GM12891 (cell line): ENCODE data around the gene CARS1.
A peak's percentile ranks its signal among the peaks of the same experiment; 100 is the strongest.

Experiments
- DNase-seq: peaks from one replicate; pipeline ENCODE4 v3.0.0; 2011; ENCODE audit warnings: low spot score; ENCODE audit not compliant: insufficient read length
- FAIRE-seq: peaks from 2 replicates; lab custom pipeline; 2011; peaks lifted over from hg19 to GRCh38; lab: Jason Lieb, UNC
- PAX5 ChIP-seq: IDR thresholded peaks from 2 replicates; pipeline ENCODE4 v1.6.1; 2011; ENCODE audit warnings: low read length, moderate library complexity, mild to moderate bottlenecking; ENCODE audit not compliant: insufficient read depth, severe bottlenecking
- POLR2A ChIP-seq: IDR thresholded peaks from 2 replicates; pipeline ENCODE4 v1.6.1; 2011; ENCODE audit warnings: low read depth, low read length, control low read depth
- POLR2AphosphoS5 ChIP-seq: IDR thresholded peaks from 2 replicates; pipeline ENCODE4 v1.6.1; 2011; ENCODE audit warnings: low read depth, low read length, control low read depth
- POU2F2 ChIP-seq: IDR thresholded peaks from 2 replicates; pipeline ENCODE4 v1.6.1; 2011; ENCODE audit warnings: low read depth, mild to moderate bottlenecking, control low read depth, low read length, moderate library complexity
- SPI1 ChIP-seq: IDR thresholded peaks from 2 replicates; pipeline ENCODE4 v1.6.1; 2011; ENCODE audit warnings: low read depth, low read length, control low read depth
- TAF1 ChIP-seq: IDR thresholded peaks from 2 replicates; pipeline ENCODE4 v1.6.1; 2011; ENCODE audit warnings: low read depth, low read length, control low read depth

Gene CARS1

DNA sequence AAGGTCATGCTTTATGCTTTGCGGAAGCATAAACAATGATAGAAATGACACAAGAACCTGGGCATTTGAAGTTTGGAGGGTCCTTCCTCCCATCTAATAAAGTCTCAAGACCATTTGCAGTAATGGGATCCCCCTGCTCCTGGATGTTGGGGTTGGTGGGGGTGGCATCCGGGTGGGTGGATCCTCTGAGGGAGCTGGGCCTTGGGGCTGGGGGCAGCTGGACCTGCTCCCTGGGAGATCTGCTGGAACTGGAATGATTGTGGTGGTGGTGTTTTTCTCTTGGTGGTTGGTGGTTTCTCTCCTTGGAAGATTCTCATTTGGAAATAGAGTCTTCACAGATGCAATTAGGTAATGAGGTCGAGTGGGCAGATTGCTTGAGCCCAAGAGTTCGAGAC lies 62.9 kb downstream of the CARS1 start:
- FAIRE-seq (no peak), DNase-seq (no peak)
- TF ChIP-seq POLR2A (no peak), TAF1 (no peak), PAX5 (no peak), POLR2AphosphoS5 (no peak), SPI1 (no peak), POU2F2 (no peak)

- TF ChIP-seq POU2F2 (no peak), PAX5 (no peak), POLR2A (no peak), TAF1 (no peak; the same call in 1 of the 2 replicates), POLR2AphosphoS5 (no peak; the same call in 1 of the 2 replicates), SPI1 (no peak)
- FAIRE-seq (no peak), DNase-seq (no peak)
Observed at GRCh38 chr11:2992997-2993325, 64.3 kb downstream of the CARS1 start.

GRCh38 chr11:2992234-2992996 lies 64.8 kb downstream of the CARS1 start, which contains the start of gene NAP1L4:
Gene NAP1L4 (minus strand): TSS chr11:2992329. CDS start chr11:2979220, 13,109 bp downstream.
- FAIRE-seq (peak; percentile 97), DNase-seq (peak; percentile 99)
- TF ChIP-seq POLR2AphosphoS5: peak; percentile 73
- TF ChIP-seq POU2F2: peak; percentile 99
- peak; percentile 55; the same call in 1 of the 2 replicates for TF ChIP-seq TAF1
- no peak for TF ChIP-seq PAX5
- peak; percentile 33; the same call in 1 of the 2 replicates for TF ChIP-seq SPI1
- TF ChIP-seq POLR2A: peak; percentile 58; the same call in 1 of the 2 replicates

- FAIRE-seq: no peak
Observed at GRCh38 chr11:2991452-2992233, 65.6 kb downstream of the CARS1 start.

GRCh38 chr11:2990617-2991451 lies 66.4 kb downstream of the CARS1 start:
- FAIRE-seq (peak; percentile 67), DNase-seq (no peak)
- TF ChIP-seq POLR2AphosphoS5 (no peak; the same call in 1 of the 2 replicates), TAF1 (peak; percentile 61; the same call in 1 of the 2 replicates), POLR2A (peak; percentile 81)

More at GRCh38 chr11:2991452-2992233, 65.6 kb downstream of the CARS1 start:
- TF ChIP-seq PAX5: no peak
- TF ChIP-seq SPI1: peak; percentile 27; the same call in 1 of the 2 replicates
- DNase-seq: no peak

GRCh38 chr11:2989551-2989950 lies 67.7 kb downstream of the CARS1 start:
- FAIRE-seq: peak; percentile 47
- DNase-seq: no peak
- TF ChIP-seq PAX5 (no peak), POLR2AphosphoS5 (no peak), POU2F2 (no peak), SPI1 (no peak), POLR2A (no peak), TAF1 (no peak)

DNA sequence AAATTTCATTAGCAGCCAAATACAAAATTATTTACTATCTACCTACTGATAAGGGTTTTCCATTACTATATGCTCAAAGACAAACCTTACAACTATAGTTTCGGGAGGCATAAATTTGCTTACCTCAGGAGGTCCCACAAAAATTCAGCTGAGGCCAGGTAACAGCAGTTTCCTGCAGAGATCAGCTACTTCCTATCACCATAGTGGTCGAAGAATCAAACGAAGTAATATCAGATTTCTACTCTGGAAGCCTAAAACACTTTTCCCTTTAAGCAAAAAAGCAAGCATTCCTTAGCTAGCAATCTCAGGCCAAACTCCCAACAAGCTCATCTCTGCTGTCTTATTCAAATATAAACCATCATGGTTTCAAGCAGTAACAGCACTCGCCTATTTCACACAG lies 68.2 kb downstream of the CARS1 start:
- FAIRE-seq (no peak), DNase-seq (no peak)
- TF ChIP-seq POU2F2: no peak
- no peak for TF ChIP-seq POLR2AphosphoS5
- no peak for TF ChIP-seq TAF1
- no peak for TF ChIP-seq SPI1
- no peak for TF ChIP-seq PAX5
- TF ChIP-seq POLR2A: no peak

DNA sequence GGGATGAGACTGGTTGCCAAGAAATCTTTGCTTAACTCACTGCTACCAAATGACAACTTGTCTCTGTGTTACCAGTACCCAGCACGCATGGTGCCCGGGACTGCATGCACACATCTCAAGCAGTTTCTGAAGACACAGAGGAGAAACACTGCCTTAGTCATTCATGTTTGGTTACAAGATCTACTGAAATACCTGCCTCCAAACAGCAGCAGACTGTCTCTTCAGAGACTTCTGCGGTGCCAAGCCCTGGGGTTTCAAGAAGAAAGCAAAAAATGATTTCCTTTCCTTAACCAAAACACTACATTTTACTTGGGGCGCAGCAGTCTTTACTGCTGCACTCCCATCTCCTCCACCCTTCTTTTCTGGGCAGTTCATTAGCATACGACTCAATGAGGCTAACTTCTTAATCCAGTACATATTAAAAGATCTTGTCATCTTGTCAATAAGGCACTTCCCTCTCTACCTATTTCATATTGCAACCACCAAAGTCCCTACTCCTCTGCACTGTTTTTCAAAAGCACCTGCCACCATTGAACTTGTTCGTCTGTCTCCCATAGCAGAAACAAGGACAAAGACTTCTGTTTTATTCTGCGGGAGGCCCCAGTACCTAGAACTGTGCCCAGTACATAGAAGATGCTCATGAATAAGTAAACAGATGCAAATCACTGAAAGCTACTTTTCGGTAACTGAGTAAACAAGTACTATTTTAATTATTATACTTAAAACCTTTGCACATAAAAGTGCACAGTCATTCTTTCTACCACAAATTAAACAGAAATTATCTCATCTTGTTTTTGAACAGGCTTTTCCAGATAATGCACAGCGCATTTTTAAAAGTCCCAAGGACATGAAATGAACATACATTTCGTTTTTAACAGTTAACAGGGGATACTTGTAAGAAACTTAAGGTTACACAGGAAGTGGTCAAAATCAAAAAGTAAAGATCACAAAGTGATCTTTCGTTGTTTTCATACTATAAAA lies 69.1 kb downstream of the CARS1 start:
- FAIRE-seq: no peak
- TF ChIP-seq PAX5: no peak
- TF ChIP-seq POLR2A: no peak
- TF ChIP-seq POLR2AphosphoS5: no peak
- TF ChIP-seq SPI1: no peak
- TF ChIP-seq POU2F2: no peak
- no peak for TF ChIP-seq TAF1
- no peak for DNase-seq

GRCh38 chr11:2983908-2984307 lies 73.3 kb downstream of the CARS1 start:
- FAIRE-seq (no peak), DNase-seq (no peak)
- no peak for TF ChIP-seq PAX5
- TF ChIP-seq POLR2AphosphoS5: no peak
